NCI-H1417 (cell line): Measurements from ENCODE around the gene TCF7L2.

ENCODE experiments used
- DNase-seq, 3 experiments: peaks; one replicate each; lab custom pipeline; 2025; lab: John Stamatoyannopoulos, UW

The TCF7L2 gene

DNA sequence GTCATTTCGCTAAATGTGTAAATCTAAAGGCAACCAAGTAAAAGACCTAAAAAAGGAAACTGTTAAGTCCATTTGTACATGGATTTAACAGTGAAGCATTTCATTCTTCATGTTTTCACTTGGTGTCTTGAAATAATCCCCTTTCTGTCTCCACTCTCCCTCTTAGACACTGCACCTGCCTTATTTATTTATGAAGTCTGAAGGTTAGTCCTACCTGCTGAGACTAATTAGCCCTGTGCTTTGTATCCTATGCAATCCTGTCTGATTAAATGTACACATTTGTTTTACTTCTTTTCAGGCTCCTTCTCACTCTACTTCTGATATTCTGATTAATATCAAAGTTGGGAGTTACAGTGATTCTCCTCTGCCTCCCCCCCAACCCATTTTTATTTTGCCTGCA lies 1.9 kb upstream of the TCF7L2 start:
- DNase-seq: peak in 2 of 3 experiments; percentile 6 to 67

DNA sequence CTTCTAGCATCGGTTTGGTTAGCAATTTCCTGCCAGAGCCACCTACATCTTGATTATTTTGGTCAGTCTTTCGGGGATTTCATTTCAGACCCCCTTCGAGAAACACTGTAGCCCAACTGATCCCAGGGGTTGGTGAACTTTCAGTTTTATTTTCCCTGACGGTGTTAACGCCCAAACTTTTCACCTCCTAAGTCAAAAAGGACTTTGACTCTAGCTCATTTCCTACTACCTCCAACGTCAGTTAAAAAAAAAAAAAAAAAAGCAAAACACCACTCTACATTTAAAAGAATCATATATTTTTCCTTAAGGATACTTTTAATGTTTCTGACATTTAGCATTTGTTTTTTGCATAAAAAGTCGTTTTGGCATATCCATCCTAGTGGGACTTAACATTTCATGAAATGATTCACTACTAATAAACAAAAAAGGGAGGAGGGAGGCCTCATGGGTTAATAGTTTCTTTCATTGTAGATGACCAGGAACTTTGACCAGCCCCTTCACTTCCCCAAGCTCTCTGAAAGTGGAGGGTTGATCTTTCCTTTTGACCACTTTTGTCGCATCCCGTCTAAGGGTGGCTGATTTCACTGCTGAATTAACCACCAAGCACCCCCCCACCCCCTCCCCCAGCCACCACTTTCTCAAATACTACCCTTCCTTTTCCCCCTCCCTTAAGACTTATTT lies 764 bp upstream of the TCF7L2 start:
- DNase-seq: no peak

DNA sequence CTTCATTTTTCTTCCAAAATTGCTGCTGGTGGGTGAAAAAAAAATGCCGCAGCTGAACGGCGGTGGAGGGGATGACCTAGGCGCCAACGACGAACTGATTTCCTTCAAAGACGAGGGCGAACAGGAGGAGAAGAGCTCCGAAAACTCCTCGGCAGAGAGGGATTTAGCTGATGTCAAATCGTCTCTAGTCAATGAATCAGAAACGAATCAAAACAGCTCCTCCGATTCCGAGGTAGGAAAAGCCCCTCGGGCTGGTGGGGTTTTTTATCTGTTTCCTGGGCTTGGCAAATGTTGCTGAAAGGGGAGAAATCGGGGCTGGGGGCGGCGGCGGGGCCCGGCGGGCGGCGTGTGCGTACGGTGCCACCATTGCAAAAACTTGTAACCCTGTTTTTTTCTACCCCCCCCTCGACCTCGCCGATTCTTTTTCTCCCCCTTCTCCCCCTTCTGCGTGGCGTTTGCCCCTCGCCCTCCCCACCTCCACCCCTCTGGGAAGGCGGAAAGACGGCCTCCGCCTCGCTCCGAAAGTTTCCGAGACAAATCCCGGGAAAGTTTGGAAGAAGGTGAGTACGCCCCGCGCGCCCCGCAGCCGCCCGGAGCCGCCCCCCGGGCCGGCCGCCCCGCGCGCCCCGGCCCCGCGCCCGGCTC lies 789 bp downstream of the TCF7L2 start:
- DNase-seq: peak in 2 of 3 experiments; percentile 6 to 42

DNA sequence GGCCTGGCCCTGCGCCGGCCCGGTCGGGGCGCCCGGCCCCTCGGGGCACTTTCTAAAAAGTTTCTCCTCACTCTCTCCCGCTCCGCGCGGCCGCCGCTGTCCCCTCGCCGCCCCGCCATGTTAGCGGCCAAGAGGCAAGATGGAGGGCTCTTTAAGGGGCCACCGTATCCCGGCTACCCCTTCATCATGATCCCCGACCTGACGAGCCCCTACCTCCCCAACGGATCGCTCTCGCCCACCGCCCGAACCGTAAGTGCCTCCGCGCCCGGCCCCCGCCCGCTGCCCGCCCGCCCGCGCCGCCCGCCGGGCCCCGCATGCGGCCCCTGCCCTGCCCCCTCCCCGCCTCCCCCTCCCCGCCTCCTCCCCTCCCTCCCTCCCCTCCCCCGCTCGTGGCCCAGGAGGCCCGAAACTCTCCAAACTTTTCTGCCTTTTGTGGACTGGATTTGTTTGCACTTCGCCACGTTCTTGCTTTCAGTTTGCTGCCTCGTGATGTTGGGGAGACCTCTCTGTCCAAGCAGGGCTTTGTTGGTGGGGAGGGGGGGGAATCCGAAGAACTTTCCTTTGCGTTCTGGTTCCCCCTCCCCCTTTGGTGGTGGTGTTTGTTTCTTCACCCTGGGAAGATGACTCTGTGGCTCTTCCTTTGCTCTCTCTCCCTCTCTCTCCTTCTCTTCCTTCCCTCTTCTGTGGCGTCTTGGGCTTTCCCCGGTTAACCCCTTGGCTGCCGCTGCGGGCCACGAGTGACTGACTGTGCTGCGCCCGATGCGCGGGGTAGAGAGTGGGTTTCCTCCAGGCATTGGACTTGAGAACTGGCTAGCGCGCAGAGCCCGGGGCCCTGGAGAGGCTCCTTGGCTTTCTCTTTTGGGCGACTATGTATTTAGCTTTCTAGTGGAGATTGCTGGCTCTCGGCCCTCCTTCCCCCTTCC lies 1.6 kb downstream of the TCF7L2 start:
- DNase-seq: peak in 2 of 3 experiments; percentile 7 to 11

DNA sequence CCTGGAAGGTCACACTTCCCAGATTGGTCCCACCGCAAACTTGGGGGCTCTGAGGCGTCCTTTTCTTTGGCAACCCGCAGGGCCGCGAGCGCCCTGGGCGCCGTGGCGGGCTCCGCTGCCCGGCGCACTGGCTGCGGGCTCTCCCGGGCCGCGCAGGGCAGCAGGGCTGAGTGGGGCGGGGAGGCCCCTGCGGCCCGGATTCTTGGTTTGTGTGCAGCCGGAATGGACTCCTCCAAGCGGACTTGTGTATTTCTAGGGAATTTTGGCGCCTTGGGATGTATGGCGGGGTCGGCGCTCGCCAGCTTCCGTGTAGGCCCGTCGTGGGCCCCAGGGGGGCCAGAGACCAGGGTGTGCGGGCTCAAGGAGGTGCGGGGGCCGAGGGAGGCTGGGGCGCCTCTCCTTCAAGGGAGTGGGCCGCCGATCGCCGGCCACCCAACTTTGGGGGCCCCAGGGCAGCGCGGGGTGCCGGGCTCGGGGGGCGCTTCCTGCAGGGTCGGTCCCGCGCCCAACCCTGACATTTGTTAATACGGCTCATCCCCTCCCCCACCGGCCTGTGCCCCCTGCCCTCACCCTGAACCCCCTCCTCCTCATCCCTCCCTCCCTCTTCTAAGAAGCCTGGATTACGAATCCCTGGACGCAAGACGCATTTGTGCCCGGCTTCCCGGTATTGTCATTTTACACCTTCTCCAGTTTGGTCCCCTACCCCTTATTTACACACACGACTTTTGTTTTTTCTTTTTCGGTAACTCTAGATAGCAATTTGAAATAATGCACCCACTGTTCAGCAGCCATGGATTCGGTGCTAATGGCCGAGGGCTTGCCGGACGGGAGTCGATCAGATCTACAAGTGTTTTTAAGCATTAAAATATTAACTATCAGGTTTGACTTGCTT lies 2.5 kb downstream of the TCF7L2 start:
- no peak for DNase-seq

DNA sequence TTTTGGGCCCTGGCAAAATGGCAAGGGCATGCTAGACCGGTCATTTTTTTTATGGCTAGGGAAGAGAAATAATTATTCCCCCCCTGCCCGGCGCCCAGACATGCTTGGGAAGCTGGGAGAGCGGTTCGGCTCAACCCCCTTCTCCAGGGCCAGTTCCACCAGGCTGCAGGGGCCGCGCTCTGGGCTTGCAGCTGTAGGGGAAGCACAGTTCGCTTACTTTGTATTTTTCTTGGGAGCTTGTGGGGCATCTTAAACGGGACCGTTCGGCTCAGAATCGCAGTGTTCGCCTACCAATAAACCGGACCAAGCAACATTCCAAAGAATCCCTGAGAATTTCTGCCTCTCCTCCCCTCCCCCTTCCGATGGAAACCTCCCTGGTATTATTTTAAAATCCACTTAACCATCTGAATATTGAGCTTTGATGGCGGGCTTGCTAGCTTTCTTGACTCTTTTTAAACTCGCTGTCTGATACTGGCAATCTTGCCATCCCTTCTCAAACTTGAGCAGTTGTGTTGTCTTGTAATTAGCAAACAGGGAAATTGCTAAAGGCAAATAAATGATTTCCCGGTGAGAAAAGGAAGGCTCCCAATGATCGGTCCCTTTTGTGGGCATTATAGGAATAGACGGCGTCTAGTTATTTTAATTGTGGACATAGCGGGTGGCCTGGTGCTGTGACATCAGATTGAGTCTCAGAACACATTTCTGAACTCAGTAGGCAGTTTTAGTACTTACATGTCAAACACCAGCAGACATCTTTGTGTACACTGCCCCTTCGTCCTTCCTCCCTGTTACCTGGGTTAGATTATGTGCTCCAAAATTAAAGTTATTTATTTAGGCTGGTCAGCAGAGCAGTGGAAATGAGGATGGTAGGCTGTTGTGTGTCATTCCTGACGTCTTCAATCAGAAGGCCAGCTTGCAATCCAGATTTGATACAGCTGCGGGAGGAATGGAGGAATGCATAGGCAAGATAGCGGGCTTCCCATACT lies 3.4 kb downstream of the TCF7L2 start:
- DNase-seq: no peak

DNA sequence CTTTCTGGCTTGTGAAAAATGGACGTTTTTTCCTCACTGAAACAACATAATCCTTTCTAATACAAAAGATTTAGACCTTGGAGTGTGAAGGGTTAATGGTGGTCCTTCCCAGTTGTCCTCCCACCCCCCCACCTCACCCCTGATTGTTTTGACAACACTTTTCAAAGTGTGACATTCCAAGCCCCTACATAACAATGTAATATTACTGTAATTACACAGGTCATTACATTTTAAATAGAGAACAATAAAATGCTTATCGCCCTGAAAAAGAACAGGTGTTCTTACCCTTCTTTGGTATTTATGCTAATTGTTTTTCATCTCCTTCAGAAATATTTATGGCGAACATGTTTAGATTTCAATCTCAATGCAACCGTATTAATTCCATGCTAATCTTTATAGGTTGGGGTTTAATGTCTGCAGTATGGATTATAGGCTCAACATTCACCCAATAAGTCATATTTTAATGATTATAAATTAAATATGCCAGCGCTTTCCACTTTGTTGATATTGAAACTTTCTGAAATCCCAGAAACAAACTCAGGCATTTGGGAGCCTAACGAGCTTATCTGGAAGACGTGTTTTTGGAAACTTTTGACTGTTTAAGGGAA lies 5.0 kb downstream of the TCF7L2 start:
- DNase-seq: peak in 1 of 3 experiments; percentile 7

DNA sequence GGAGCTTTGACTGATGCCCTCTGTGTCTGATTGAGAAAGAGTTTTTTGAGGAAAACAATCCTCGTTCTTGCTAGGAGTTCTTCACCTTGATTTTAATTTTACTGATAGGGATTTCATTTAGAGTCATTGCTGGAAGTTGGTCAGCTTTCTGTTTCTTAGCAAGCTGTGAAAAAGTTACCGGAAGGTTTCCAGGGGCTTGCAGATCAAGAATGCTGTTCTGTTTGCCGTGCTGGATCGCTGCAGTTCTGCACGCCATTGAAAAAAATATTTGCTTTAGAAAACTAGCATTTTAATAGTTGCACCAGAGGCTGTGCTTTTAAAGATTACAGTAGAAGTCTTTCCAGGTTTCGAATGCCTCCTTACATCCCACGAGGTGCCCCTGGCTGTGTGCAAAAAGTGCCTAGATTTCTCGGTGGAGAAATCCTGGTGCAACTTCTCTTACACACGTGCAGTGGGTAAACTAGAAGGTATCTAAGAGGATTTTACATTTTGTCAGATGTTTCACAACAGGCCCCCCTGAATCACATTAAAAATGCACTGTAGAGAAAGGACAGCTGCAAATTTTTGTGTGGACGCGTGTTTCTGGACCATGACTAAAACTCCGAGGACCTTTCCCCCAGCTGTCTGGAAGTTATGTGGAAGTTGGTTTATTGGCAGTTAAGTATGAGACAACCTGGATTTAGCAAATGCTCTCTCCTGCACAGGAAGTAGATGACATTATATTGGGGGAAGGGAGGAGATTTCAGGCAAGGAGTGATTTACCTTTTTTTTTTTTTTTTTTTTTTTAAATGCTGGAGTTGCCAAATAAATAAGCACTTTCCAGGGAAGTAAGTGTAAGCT lies 5.8 kb downstream of the TCF7L2 start:
- DNase-seq: no peak

DNA sequence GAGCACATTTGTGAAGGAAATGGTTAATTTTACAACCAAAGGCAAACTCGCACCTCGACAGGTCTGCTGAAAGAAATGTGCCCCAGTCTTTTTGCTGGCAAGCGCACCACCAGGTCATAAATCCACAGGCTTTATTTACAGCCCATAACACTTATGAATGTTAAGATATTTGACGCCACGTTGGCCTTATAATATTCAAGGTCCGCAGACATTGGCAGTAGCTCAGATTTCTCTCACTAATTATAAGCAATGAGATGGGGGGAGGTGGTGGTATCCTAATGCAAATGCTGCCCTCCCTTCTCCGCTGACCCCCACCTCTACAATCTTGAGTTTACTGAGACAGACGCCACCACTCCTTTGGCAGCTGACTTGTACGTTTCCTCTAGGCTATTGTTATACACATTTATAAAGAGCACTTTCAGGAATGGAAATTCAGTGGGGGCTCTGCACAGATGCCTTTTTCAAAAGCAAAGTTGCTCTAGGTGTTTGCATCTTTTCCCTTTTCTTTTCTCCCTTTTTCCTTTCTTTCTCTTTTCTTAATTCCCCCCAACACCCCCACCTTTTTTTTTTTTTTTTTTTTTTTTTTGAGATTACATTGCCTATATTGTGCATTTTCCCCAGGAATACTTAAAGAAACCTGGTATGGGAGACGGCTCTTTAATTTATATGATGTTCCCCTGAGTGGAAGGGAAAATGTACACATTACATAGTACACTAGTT lies 6.7 kb downstream of the TCF7L2 start:
- peak in 1 of 3 experiments; percentile 19 for DNase-seq

DNA sequence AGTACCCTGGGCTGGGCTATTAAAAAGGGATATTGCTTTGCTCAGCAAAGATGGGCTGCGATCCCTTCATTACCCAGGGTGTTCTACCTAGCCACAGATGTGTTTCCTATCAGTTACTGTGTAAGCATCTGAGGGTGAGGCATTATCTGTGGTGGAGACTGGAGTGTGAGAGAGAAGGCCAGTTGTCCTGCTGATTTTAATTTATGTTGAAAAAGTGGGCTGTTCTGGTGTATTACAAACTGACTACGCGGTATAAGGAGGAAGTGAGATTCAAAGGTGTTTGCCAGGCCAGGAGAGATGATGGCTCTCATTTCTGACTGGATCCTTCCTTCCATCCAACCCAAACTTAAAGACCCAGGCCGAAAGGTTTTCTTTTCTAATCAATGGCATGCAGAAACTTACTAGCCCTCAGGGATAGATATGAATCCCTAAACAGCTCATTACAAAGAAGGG lies 7.6 kb downstream of the TCF7L2 start:
- no peak for DNase-seq

DNA sequence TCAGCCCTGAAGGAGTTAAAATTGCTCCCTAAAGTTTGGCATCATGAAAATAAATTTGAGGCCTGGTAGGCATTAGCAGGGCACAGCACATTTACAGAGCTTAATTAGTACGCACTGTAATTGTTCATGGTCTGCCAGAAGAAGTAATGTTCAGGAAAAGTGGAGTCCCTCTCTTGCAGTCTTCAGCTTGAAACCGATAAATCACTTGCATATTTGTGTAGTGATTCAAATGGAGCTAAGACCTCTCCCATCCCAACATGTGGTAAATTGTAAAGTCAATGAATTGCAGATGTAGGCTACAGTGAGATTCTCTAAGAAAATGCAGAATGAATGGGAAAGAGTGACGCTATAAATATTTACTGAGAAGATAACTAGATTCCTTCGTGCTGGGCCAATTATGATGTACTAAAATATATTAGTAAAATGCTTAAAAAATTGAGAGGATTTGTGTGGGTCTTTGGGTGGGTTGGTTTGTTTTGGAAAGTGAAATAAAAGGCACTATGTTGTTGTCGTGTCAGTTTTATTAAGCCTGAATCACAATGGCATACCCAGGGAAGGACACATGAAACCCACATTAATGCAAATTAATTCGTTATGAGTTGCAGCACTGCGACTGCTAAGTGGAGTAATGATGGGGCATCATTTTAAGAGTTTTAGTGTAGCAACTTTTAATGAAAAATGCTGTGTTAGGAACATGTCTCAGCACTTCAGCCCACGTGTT lies 8.4 kb downstream of the TCF7L2 start:
- no peak for DNase-seq

DNA sequence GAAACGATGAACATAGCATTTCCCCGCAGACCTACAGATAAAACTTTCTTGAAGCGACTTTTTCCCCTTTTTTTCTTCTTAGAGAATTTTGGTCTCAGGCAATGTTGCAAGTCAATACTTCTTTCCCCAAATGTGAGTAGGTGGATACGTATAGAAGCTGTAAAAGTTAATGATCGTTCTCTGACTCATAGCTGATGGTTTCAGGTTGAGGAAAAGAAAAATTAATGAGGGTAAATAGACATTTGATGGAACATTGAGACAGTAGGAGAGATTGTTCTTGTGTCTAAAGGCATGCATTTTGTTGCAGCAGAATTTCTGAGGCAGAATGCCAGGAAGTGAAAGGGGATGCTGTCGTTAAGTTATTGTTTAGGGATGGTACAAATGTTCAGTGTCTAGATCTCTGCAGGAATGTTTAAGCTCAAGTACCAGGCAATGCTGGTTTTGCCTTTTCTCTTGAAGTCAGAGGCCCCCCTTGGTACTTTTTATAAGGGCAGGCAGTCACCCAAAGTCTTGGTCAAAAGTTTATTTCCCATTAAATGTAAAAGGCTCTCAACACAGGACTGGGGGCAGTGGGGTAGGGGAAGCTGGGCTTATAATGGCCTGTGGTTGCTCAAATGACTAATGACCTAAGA lies 9.3 kb downstream of the TCF7L2 start:
- no peak for DNase-seq

DNA sequence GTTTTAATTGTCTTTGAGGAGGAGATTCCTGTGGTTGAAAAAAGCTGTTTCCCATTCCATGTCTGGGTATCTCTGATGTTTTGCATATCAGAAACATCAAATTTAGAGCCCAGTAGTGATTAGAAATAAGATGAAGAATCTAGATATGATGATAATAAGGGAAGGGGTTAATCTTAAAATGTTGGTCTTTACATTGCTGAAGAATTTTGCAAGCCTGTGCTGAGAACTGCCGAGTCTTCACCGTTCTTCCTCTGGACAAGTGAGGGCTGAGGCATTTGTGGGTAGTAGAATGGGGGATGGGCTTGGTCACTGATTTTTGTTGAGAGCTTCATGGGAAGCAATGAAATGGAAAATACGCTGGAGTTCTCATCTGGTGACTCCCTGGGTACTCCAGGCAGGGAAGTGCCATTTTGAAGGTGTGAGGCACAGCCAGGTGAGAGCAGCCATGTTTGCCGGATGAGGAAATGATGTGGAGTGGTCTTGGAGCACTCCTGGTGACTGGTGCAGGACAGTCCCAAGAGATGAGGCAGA lies 10.2 kb downstream of the TCF7L2 start:
- DNase-seq: no peak

DNA sequence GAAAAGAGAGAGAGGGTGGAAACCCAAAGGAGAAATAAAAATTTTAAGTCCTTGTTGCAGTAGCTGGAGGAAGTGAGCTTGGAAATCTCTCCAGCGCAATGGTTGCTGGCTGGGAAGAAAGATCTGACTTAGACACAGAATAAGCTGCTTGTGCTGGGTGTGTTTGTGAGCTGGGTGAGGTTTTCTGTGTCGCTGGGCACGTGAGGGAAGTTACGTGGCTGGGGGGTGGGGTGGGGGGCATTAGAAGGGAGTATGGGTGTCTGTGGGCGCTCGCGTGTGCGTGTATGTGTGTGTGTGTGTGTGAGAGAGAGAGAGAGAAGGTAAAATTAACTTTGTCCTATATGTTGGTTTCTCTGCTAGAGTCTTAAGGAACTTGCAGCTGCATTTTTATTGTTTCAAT lies 11.6 kb downstream of the TCF7L2 start:
- DNase-seq: no peak

DNA sequence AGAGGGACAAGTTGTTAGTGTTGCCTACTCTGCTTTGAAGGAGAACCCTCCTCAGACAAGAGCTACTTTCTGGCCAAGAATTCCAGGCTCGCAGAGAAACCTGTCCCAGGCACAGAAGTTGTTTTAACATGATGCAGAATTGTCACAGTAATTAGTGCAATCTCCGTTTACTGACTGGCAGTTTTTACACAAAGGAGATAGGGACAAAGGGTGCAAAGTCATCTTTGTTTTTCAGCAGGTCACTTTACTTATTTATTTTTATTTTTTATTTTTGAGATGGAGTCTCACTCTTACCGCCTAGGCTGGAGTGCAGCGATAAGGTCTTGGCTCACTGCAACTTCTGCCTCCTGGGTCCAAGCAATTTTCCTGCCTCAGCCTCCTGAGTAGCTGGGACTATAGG lies 12.3 kb downstream of the TCF7L2 start:
- DNase-seq: no peak

DNA sequence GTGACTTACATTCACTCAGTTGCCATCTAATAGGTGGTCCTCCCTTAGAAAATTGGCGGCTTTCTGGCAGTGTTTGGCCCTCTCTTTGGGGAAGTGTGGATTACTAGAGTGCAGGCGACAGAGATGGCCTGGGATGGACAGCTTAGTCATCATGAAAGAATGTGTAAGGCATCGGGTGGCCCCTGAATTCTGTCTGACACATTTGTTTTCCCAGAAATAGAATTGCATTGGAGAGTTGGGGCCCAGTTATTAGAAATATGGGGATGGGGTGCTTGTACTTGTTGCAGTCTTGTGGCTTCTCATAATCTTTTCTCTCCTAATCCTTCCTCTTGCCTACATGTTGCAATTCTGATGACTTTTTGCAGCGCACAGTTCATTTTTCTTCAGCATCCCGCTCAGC lies 13.8 kb downstream of the TCF7L2 start:
- DNase-seq: no peak

DNA sequence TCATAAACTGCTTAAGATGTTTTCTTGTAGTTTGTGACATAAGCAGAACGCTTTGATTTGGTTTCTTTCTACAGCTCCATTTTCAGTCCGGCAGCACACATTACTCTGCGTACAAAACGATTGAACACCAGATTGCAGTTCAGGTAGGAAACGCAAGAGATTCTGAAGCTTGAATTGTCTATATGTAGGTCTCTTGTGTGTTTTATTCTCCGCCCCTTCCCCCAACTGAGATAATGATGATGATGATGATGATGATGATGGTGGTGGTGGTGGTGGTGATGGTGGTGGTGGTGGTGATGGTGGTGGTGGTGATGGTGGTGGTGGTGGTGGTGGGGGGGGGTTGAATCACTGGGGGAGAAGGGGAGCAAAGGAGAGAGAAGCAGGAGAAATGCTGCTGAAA lies 14.4 kb downstream of the TCF7L2 start:
- no peak for DNase-seq
